ENCODE data around the gene IRF8.
"Not testable (repeated sequence)": the region's sequence is repeated elsewhere in the genome, so short reads cannot be mapped to it uniquely, and the experiment has no call there.

IRF8 gene

DNA sequence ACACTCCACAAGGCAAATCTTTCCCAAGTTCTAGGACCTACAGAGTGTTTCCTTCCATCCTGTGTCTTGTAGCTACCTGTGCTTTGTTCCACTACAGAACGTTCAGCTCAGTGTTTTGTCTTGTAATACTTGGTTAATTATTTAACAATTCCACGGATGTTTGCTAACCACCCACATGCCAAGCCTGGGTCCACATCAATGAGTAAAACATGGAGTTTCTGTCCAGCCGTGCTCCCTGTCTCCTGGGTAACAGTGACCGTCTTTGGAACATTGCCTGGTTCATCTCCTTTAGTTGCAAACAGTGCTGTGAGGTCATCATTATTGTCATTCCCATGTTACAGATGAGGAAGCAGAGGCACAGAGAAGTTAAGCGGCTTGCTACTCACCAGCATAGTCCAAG is 41.3 kb downstream of the IRF8 start:
- no peak for DNase-seq

DNA sequence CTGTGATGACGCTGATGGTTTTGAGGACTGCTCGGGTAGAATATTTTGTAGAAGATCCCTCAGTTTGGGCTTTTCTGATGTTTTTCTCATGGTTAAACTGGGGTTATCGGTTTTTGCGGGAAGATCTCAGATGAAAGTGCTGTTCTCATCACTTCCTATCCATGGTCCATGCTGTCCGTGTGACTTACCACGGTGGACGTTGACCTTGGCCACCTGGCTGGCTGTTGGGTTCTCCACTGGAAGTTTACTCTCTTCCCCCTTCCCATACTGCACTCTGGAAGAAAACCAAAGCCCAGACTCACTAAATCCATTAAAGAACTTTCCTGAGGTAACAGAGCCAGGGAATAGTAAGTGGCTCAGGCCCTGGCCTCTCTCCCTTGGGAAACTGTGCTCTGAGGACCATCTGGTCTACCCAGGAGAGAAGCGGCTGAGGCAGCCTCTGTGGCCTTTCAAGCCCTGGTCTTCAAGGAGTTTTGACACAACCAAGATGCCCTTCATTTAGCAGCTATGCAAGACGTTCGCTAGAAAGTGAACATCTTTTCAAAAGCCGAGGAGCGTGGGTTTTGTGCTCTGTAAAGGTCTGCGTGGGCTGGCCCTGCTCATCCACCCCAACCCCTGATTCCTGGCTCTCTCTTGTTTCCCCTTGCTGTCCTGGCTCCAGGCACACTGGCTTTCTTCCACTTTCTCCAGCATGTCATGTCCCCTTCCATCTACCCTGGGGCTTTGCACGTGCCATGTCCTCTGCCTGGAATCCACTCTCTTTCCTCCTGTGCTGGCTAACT is 43.1 kb downstream of the IRF8 start:
- no peak for DNase-seq

DNA sequence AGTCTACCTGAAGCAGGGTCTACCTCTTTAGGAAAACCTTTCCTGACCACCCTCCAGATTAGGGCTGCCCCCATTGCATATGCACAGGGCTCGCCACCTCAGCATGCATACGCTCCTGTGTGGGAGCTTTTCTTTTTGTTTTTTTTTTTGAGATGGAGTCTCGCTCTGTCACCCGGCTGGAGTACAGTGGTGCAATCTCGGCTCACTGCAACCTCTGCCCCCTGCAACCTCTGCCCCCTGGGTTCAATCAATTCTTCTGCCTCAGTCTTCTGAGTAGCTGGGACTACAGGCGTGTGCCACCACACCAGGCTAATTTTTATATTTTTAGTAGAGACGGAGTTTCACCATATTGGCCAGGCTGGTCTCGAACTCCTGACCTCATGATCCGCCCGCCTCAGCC is 43.7 kb downstream of the IRF8 start:
- DNase-seq, result not testable (repeated sequence)

DNA sequence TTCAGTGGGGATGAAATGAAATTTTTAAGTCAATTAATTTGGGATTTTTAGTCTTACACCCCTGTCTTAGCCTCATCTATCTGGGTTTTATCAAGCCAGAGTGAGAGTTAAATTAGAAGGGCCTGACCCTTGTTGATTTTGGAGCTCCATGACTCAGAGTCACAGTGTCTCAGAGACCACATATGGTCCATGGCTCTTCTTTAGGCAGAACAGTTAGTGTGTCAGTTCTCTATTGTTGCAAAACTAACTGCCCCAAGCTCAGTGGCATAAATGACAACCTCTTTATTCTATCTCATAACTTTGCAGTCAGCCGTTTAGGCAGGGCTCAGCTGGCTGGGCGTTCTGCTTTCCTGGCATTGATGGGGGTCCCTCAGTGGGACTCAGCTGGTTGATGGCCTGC is 44.7 kb downstream of the IRF8 start:
- DNase-seq, result no peak

DNA sequence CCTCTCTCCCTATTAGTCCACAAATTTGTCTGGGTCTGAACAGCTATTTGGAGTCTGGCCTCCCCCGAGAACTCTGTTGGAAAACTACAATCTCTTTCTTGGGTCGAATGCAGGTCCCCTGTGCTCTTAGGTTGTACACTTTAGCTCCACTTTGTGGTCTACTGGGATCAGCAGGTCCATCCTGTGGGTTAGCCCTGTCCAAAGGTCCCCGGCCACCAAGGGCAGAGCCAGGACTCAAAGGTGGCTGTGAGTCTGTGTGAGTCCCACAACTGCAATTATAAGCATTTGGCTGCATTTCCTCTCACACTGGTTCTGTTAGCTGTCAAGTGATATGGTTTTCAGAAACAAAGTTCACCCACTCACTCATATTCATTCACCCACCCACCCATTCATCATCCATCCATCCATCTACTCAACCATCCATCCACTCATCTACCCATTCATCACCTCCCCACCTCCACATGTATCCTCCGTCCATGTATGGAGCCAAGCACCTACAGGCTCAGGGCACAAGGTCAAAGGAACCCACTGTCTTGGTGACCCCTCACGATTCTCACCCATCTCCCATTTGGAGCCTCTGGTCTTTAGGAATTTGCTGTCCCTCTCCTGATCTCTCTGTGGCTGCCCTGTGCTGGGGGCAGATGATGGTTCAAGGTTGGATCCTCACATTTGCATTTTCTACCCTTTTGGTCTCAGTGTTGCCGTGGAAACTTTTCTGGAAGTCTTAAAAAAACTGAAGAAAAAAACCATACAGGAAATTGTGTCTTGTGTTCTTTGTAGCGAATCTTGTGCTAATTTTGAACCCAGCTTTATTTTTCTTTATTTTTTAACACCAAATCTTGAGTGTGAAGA is 45.8 kb downstream of the IRF8 start:
- DNase-seq, result no peak

DNA sequence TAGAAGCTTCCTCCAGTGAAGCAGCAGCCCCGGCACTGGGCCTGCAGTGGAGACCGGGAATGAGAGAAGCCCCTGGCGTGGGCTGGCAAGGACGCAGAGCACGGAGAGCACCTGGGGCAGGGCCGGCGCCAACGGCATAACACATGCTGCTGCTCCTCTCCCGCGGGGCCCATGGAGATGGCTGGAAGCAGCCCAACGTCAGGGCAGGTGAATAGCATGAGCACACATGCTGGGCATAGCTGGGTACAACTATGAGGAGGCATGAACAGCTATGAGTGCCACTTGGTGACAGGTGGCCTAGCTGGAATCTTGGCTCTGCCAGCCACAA is 46.4 kb downstream of the IRF8 start:
- DNase-seq, result no peak

DNA sequence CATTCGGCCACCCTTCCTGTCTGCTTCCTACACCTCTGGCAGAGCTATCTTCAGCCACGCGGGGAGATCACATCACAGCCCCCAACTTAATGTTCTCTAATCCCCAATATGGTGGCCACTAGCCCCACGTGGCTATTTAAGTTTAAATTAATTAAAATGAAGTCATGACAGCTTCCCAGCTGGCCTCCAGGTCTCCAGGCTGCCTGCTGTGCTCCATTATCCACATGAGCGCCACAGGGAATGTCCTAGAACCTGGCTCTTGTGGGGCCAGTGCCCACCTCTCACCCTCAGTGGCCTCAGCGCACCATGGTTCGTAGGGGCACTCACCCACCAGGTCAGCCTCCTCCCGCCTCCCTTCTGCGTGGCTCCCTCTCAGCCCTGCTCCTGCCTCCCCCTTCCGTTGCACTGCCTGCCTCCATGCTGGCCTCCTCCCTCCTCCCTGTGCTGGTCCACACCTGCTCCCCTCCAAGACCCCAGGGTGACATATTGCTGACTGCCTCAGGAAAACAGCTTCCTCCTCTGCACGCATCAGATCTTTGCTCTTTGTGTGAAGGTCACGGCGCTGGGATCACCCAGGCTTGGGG is 47.7 kb downstream of the IRF8 start:
- no peak for DNase-seq

DNA sequence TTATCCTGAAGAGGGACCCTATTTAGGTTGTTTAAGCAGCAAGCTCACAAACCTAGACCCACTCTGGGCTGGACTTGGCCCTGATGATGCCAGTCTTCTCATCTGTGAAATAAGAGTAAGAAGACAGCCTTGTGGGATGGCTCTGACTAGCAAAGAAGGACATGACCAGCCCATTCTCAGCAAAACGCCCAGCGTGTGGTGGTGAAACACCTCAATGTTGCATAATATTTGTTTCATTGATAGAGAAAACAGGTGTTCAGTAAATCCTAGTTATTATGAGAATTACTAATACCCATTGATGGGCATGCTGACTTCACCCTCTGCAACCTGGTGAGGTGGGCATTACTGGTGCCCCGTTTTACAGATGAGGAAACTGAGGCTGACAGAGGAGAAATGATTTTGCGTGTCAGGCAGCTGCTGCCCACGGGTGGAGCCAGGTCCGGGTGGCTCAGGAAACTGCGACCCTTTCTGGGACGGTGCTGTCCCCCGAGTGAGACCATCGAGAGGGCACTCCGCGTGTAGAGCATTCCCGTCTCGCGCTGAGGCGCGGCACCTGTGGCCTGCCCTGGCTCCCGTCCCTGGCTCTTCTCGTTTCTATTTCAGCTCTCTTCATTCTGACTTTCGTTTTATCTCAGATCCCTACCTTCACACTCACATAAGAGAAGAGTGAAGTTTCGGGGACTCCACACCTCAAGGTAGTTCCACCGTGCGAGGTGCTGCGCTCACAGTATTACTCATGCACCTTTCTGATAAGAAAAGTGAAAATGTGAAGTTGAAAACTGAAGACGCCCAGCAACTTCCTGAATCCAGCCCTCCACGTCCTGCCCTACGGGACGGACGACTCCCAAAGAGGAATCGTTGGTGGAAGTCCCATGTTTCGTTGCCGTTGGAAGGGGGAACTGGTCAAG is 48.5 kb downstream of the IRF8 start:
- no peak for DNase-seq

DNA sequence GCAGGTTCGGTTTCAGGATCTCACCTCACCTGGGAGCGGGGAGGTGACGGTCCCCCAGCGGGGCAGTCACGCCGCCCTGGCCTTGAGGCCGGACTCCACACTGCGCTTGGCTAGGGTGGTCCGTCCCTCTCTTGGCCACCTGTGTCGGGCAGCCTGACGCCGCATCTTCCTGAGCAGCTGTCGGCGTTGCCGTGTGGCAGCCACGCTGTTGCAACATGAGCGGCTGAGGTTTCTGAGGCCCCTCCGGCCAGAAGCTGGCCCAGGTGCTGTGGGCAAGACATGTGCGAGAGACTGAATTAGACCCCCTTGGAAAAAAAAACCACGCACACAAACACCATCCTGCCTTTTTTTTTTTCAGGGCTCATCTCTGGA is 49.2 kb downstream of the IRF8 start:
- DNase-seq, result no peak

DNA sequence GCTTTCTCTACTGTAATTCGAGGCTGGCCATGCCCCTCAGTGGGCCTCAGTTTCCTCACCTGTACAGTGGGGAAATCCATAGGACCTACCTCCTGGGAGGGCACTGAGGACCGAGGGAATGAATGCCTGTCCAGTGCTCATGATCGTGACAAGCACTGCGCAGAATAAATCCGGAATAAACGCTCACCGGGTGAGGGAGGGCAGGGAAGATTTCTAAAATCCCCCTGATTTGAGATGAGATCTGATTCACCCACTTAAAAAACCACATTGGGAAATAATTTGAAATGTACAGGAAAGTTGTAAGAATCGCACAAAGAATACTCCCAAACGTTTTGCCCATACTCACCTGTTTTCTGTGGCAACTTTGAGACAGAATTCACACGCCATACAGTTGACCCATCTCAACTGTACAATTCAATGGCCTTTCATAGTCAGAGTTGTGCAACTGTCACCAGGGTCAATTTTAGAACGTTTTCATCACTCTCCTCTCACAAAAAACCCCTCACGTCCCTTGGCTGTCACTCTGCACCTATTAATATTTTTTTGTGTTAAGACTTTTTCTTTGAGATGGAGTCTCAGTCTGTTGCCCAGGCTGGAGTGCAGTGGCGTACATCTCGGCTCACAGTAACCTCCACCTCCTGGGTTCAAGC is 49.8 kb downstream of the IRF8 start:
- no peak for DNase-seq

DNA sequence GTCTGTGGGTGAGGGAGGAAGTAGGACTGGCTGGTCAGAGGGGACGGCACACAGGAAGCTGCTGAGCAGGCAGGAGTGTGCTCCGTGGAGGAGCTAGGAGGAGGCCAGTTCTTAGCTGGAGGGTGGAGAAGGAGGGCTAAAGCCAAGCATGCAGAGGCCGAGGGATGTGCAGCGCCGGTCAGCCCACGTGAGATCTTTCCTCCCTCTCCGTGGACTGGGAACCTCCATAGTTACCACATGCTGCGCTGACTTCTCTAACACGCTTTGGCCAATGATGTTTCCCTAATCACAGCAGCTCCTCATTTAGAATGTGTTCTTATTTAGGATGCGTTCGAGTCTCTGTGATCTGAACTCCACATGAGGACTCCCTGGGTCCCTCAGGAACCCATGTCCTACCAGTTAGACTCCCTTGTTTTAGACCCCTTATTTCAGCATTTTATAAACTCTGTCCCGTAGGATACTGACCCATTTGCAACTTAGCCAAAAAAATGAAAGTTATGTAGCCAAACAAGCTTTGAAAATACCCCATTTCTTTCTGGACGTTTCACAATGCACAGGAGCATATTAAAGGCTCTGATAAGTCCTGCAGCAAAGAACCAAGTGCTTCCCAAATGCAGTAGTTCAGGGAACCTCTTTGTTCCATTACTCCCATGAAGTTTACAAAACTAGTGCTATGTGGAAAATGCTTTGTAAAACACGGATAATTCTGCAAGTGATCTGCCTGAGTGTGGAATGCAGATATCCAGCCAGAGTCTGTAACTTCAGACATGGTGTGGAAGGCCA is 51.4 kb downstream of the IRF8 start:
- DNase-seq, result no peak

DNA sequence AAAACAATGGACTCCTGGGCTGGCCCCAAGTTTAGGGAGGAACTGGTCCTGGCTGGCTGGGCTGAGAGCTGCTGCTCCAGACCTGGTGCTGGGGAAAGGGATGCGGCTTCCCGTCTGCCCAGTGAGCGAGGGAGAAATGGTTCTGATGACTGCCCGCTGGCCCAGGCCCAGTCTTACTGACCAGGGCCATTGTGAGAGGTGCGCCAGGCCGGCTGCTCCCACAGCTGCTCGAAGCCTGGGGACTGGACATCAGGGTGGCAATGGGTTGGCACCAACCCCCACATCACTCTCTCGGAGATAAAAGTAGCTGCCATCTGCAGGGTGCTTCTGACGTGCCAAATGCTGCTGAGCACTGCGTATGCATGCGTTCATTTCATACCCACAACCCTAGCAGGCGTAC is 53.2 kb downstream of the IRF8 start:
- DNase-seq, result no peak

DNA sequence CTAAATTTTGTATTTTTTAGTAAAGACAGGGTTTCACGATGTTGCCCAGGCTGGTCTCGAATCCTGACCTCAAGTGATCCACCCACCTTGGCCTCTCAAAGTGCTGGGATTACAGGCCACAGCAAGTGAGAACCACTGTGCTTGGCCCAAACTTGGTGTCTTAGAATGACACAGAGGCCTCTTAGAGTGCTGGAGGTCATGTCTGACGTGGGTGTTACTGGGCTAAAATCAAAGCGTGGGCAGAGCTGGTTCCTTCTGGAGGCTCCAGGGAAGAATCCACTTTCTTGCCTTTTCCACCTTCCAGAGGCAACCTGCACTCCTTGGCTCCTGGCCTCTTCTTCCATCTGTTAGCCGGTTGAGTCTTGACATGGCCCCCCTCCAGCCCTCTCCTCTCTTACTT is 53.8 kb downstream of the IRF8 start:
- no peak for DNase-seq

DNA sequence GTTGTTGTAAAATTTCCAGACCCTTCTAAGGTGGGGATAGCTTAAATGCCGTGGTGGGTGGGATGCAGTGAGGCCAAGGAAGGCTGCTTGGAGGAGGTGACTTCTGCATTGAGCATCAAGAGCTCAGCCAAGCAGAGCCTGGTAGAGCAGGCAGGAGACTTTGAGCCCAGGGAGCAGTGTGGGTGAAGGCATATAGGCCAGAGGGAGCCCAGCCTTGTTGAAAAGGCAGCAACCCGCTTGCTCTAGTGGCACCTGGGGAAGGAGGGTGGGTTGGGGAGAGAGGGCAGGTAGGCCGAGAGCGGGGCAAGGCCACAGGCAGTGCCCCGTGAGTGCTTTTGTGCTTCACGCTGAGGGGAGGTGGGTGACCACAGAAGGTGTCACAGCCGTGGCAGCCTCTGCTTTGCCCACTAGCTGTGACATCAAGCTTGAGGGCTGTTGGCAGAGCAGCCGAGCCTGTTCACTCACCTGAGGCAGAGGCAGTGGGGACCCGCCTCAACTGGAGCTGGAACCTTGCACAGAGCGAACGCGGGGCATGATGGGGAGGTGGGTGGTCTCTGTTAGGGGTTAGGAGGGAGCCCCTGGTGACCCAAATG is 56.1 kb downstream of the IRF8 start:
- no peak for DNase-seq

DNA sequence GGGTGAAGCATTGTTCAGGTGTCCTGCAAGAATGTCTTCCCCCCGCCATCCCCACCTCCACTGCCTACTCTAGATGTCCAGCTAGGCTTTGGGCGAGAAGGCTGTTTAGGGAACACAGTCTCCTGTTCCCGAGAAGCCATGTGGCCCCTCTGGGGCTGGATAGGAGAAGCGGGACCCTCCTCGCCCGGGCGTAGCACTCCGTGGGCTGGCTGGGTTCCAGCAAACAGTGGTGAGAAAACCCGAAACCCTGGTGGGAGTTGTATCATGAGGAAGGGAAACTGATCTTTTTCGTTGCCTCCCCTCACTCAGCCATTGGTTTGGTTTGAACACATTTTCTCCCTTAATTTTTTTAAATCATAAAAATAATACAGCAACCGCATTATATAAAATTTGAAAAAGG is 56.6 kb downstream of the IRF8 start:
- no peak for DNase-seq

DNA sequence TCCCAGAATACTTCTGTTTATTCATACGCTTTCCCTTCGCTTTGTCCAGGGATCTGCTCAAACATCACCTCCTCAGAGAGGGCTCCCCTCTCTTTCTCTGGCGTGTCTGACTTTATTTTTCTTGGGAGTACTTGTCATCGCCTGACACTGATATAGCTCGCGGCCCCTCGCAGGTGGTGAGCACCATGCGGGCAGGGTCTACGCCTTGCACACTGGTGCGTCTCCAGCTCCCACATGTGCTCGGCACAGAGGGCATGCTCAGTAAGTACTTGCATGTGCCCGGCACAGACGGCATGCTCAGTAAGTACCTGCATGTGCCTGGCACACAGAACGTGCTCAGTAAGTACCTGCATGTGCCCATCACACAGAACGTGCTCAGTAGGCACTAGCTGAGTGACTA is 57.5 kb downstream of the IRF8 start:
- no peak for DNase-seq

DNA sequence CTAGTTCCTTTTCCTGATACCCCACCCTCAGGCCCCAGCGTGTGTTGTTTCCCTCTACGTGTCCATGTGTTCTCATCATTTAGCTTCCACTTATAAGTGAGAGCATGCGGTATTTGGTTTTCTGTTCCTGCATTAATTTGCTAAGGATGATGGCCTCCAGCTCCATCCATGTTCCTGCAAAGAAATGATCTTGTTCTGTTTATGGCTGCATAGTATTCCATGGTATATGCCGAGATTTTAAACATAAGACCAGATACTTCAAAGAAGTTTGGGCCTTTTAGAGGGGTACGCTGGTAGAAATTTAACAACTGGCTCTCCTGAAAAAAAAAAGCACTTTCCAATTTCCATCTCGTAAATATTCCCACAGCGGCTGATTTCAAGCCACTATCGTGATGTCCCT is 59.8 kb downstream of the IRF8 start:
- no peak for DNase-seq

DNA sequence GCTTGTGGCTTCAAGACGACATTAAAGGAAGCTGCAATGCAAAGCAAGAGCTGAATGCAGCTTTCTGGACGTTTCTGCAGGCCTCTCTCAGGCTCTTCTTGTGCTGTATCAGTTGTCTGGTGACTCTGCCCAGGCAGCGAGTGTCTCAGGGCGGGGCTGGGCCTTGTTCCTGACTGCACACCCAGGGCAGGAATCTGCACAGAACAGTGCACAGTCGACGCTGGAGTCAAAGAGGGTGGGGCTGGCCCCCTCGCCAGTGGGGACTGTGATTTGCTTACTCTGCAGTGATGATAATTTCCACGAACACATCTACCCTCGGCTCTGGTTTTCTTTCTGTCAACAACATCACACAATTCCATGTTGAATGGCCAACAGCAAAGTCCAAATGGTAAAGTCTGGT is 60.7 kb downstream of the IRF8 start:
- DNase-seq, result no peak

DNA sequence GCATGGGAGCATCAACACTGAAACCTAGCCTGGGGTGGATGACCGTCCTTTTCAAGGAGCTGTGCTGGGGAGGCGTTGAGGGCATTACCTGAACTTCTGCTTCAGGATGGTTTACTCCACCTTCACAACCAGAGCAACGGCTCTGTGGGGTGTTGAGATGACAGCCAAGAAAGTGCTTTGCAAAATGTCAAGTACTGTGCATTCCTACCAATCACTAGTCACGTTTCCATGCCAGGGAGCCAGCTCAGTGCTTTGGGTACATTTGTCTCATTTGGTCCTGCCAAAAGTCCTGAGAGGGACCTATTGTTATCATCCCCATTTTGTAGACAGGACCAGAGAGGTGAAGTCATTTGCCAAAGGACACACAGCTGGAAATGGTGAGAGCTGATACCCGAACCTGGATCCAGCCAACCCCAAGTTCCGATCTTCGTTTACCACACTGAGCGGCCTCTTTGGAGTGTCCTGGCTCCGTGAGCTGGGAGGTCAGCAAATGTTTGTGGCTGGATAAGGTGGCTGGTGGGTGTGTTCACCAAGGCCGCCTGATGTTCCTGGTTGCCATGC is 61.6 kb downstream of the IRF8 start:
- DNase-seq, result no peak

DNA sequence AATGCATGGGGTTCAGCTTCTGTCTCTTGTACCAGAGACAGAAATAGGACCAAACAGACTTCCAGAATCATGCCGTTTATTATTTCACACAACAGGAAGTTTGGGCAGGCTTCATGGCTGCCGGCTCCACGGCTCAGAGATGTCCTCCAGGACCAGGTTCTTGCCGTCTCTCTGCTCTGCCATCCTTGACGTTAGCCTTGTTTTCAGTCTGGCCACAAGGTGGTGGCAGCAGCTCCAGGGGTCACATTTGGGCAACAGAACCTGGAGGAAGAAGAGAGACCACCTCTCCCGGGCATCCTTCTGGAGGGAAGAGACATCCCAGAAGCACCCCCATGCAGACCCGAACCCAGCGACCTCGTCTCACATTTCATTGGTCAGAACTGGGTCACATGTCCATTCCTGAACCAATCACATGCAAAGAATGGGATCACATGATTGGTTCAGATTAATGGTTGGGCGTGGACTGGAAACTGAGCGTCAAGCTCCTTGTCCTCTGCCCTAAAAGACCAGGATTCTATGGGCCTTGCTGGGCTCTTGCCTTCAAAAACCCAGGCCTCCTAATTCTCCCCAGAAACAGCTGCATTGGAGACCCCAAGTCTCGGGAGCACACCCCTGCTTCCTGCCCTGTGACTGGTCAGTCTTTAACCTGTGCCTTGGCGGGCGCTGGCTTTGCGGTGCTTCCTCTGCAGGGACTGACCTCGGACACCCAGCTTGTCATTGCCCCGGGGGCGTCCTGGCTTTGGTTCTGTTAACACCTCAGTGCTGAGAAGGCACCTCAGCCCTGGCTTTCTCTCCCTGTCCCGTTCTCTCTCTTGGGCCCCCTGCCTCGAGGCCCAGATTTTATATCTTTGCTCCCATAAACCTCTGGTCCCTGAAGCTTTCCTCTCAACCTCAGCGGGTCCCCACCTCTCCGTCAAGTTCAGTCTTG is 63.3 kb downstream of the IRF8 start:
- no peak for DNase-seq

Measured in Kasumi-1 (cell line).